HG03460 (cell line): ENCODE data around the gene GOPC.
A peak's percentile ranks its signal among the peaks of the same experiment; 100 is the strongest.

Experiments
- ATAC-seq: cut with Tn5 transposase; IDR thresholded peaks from one replicate; pipeline ENCODE4 v1.9.1; 2021; ENCODE audit not compliant: unreplicated experiment

The GOPC gene

DNA sequence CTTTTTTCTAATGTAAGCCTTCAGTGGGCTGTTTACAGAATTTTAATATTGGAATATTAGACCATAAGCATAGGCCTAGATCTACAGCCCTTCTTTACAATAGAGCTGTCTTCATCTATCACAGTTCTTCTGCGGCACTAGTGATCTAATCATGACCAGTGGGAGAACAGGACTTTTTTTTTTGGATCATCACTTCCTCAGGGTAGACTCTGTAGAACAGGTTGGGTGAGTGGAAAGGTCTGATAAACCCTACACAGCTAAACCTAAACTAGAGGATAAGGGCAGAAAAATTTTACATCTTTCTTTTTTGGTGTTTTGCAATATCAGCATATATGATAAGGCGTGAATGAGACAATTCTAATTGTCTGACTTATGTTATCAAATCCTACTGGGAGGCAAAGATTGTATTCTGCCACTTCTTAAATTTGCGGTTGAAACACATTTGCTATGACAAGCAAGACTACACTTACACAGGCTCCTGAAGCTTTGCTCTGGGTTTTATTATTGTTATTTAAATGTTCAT is 52.2 kb downstream of the GOPC start:
- no peak for ATAC-seq

DNA sequence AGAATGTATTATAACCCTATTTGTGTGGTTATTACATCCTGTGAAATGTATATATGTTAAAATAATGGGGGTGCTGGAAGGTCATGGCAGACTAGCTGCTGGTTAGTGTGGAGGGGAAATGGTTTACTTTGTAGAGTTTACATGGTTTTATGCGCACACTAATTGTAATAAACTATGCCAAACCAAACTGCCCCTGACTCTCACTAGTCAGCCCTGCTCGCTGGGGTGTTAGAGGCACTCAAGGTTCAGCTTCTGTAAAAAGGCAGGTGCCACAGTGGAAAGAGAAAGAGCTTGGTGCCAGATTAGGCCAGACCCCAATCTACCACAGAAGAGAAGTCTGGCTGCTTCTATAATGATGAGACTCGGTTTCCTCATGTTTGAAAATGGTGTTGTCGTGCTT is 52.7 kb downstream of the GOPC start:
- ATAC-seq, result no peak

- no peak for ATAC-seq
Observed at GRCh38 chr6:117548797-117549301, 53.5 kb downstream of the GOPC start.

- peak; percentile 47 for ATAC-seq
Observed at GRCh38 chr6:117547688-117548621, 54.4 kb downstream of the GOPC start.

GRCh38 chr6:117546674-117547073 is 55.6 kb downstream of the GOPC start:
- ATAC-seq, result no peak

DNA sequence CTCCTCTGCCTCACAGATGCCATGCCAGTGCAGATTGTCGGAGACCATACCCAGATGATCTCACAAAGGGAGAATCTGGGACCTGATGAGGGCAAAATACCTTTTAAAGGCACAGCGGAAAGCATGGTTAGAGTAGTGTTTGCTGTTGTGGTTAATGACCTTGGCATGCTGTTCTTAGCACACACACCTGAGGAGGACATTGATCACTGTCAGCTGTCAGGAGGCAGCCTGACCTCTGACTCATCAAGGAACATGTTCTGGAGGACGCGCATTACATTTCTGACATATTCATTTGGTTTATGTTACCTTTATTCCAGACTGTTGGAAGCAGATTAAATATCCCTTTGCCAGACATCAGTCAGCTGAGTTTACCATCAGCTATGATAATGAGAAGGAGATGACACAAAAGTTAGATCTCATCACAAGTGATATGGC is 57.1 kb downstream of the GOPC start:
- no peak for ATAC-seq

GRCh38 chr6:117544716-117545115 is 57.6 kb downstream of the GOPC start:
- no peak for ATAC-seq

- ATAC-seq, result no peak
Observed at GRCh38 chr6:117542493-117542892, 59.8 kb downstream of the GOPC start.

DNA sequence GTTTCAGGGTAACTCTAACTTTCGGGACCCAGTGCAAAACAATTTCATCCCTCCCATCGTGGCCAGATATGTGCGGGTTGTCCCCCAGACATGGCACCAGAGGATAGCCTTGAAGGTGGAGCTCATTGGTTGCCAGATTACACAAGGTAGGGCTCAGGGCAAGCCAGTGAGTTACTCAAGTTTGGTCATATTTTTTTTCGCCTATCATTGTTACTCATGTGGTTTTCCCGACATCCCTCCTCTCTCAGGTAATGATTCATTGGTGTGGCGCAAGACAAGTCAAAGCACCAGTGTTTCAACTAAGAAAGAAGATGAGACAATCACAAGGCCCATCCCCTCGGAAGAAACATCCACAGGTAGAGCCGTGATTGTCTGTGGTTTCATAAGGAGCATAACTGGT is 61.6 kb downstream of the GOPC start:
- no peak for ATAC-seq

DNA sequence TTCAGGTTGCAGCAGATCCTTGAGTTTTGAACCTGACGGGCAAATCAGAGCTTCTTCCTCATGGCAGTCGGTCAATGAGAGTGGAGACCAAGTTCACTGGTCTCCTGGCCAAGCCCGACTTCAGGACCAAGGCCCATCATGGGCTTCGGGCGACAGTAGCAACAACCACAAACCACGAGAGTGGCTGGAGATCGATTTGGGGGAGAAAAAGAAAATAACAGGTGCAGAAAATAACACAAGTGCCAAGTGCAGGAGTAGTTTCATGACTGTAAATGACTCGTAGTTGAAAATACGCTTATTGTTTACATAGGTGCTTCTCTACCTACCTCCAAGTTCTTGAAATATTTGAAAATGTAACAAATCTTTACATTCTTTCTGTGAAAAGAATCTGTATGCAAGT is 63.7 kb downstream of the GOPC start:
- no peak for ATAC-seq

GRCh38 chr6:117536317-117536716 is 66.0 kb downstream of the GOPC start:
- no peak for ATAC-seq

DNA sequence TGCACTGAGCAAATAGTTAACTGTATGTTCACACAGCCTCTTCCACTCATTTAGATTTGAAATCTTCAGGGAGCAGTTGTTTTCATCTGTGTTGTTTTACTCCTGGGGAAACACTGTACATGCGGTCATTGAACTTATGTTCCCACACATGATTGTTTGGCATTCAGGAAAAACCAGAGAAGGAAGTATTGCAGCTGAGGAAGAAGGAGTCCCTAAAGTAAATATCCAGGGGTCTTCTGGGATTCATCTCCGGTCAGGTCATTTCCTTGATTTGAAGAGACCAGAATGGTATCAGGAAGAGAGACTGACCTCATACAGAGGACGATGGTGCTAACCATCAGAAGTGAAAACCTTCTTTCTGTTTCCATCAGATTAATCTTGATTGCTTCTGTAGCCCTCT is 67.3 kb downstream of the GOPC start:
- ATAC-seq, result no peak

- ATAC-seq, result no peak
Observed at GRCh38 chr6:117533775-117534174, 68.5 kb downstream of the GOPC start.

DNA sequence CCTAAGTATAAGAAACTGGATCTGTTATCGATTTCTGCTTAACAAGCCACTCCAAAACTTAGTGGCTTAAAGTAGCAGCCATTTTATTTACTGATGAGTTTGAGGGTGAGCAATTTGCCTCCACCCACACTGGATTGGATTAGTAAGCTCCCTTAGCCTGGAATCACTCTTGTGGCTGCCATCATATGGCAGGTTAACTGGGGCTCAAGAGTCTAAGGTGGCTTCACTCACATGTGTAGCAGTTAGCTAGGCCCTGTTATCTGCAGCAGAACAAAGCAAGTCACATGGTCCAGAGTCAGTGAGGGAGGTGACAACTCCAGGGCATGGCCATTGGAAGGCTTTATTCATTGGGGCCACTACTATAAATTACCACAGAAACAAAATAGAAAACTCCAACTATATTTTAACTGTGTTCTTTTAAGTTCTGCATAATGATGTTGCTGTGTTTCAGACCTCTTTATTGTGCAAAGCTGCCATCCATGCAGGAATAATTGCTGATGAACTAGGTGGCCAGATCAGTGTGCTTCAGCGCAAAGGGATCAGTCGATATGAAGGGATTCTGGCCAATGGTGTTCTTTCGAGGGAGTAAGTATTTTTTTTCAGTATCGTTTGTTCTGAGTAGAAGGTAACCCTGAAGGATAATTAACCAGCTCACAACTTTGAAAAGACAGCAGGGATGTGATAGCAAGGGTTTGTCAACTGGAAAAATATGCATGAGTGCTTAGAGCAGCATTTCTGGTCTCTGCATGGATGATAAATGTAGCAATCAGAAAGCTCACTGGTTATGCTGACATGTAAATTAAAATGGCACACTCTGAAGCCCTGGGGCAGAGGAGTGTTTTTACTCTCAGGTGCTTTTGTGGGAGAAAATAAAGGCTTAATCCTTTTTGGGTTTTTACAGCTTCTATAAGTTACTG is 70.2 kb downstream of the GOPC start:
- no peak for ATAC-seq

DNA sequence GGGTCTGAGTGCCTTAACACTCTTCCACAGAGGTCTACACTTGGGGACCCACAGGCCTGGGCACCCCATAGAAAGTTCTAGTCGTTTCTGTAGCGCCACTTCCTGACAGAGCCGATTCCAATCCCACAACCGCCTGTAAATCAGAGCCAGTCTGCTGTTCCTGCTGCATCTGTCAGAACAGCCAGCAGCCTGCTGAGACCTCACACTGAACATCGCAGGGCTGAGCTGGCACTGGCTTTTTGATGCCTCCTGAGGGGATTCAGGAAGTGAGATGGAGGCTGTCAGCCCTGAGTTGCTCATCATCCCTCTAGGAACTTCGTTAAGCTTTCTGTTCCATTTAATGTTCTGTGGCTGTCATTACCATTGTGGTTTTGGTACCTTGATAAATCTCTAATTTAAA is 71.0 kb downstream of the GOPC start:
- no peak for ATAC-seq

- no peak for ATAC-seq
Observed at GRCh38 chr6:117530467-117531242, 71.7 kb downstream of the GOPC start.

DNA sequence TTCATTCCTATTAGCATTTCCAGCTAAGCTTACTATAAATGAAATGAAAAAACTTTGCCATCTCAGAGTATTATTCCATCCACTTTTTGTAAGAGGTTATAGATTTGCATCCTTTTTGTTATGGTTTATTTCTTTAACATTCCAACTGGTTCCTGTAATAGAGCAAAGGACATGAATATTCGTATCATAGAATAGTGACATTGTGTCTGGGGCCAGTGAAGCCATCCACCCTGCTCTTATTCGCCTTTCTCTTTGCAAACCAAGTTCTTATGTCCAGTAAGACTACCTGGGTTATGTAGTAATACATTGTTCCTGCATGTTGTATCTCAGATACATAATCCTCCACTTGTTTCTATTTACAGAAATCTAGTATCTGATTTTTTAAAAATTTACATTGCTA is 76.7 kb downstream of the GOPC start:
- no peak for ATAC-seq

- ATAC-seq, result no peak
Observed at GRCh38 chr6:117521791-117522502, 80.4 kb downstream of the GOPC start.

DNA sequence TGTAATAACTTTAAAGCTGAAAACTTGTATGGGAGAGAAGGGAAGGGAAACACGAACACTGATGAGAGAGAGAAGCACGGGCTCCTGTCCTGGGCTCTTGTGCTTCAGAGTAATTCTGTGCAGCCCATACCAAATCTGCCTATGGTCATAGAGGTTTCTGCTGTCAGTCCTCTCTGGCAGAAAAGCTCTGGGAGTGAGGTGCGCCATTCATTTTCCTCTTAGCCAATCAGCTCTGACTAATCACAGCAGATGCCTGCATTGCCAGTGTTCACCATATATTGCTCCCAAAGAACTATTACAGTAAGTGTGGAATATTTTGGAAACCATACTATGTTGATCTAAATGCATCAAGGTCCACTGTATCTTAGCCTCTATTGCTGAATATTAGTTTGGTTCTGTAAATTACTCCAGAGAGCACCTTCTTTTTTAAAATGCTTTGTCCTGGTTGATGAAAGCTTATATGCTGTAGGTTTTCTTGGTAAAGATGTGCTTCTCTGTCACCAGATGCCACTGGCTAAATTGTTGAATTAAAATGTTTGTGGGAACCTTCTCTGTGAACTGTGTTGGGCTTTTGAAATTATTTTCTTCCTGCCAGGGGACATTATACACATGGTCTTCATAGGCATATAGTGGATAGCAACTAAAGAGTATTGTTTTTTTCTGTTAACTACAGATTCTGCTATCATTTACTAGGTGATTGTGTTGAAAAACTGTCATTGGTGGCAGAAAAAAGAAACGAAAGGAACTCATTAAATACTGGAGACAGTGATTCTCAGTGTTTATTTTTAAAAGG is 81.5 kb downstream of the GOPC start:
- ATAC-seq, result no peak
